Mammary epithelial cell (primary cell): ENCODE measurements around the gene KLF16.

Experiments
- CTCF ChIP-seq, 2 donors: IDR thresholded peaks in 1 of 2; conservative IDR thresholded peaks in 1 of 2; 2 replicates each; pipeline ENCODE4 v1.5.1; 2011 to 2012; ENCODE audit warnings: inconsistent platforms in 2 of 2, low read length in 2 of 2, mild to moderate bottlenecking in 2 of 2, control low read depth in 1 of 2, low read depth in 1 of 2; ENCODE audit not compliant: insufficient read depth in 1 of 2; ENCODE audit errors: extremely low read depth in 1 of 2
- EZH2 ChIP-seq: IDR thresholded peaks from 2 replicates; pipeline ENCODE4 v1.6.1; 2012; ENCODE audit warnings: low read length, inconsistent platforms, borderline replicate concordance

GRCh38 chr19:1852581-1853128, 10.7 kb downstream of the KLF16 start:
- TF ChIP-seq CTCF (conservative IDR thresholded peaks at IDR 0.05 in 1 of 2, IDR thresholded peaks at IDR 0.05 in 1 of 2; ENCODE audit: extremely low read depth in 1 of 2, insufficient read depth in 1 of 2, low read depth in 1 of 2, low read length in 2 of 2), result no peak
- TF ChIP-seq EZH2, result no peak
